GM12864 (cell line): ENCODE results near the gene TMEM221.

Experiments used
- DNase-seq: peaks from one replicate; pipeline ENCODE4 v3.0.0-alpha.2; 2011; ENCODE audit warnings: low read depth
- H3K4me3 ChIP-seq: 2 replicates; pipeline ENCODE4 v1.5.1; 2011; ENCODE audit warnings: mild to moderate bottlenecking, low read depth, low read length, control low read depth
- CTCF ChIP-seq: IDR thresholded peaks from 2 replicates; pipeline ENCODE4 v1.5.1; 2011; ENCODE audit warnings: low read depth, mild to moderate bottlenecking, moderate library complexity, low read length, control low read depth, inconsistent platforms; ENCODE audit errors: missing control alignments

Gene TMEM221

GRCh38 chr19:17489392-17490030 is 41.0 kb upstream of the TMEM221 start:
- no peak for TF ChIP-seq CTCF
- DNase-seq = no peak
- H3K4me3 ChIP-seq = no peak overlapping the region

- TF ChIP-seq CTCF = peak; percentile 29
- H3K4me3 ChIP-seq = no peak overlapping the region
- peak; percentile 50 for DNase-seq
These were observed 40.3 kb upstream of the TMEM221 start for GRCh38 chr19:17488593-17489391.

GRCh38 chr19:17487284-17488121 is 39.0 kb upstream of the TMEM221 start:
- H3K4me3 ChIP-seq = no peak overlapping the region
- no peak for DNase-seq
- no peak for TF ChIP-seq CTCF

- DNase-seq = no peak
- no peak overlapping the region for H3K4me3 ChIP-seq
- TF ChIP-seq CTCF = no peak
These were observed 38.2 kb upstream of the TMEM221 start for GRCh38 chr19:17486545-17487240.

- no peak overlapping the region for H3K4me3 ChIP-seq
These were observed 36.2 kb upstream of the TMEM221 start for GRCh38 chr19:17484520-17485185.

More at GRCh38 chr19:17484520-17485185, 36.2 kb upstream of the TMEM221 start:
- TF ChIP-seq CTCF = no peak
- no peak for DNase-seq
